Gastrocnemius medialis (tissue), 4 donors: ENCODE data around the gene OXCT1.

Source experiments
- POLR2A ChIP-seq, 2 donors: fragments of 450-650 bp; IDR thresholded peaks; one replicate each; pipeline ENCODE4 v1.6.1; 2017; ENCODE audit warnings: antibody characterized with exemption in 2 of 2, mild to moderate bottlenecking in 2 of 2, moderate library complexity in 2 of 2
- TF ChIP-seq, protein P1 (sequence below), 5 experiments: fragments of 450-650 bp in 3 of 5; fragments of 200-600 bp in 2 of 5; sonication (generic) in 2 of 5; IDR thresholded peaks in 4 of 5; conservative IDR thresholded peaks in 1 of 5; 1 replicate in 4 of 5; 2 replicates in 1 of 5; pipeline ENCODE4 v1.5.1; 2016 to 2019; ENCODE audit warnings: antibody characterized with exemption in 5 of 5, mild to moderate bottlenecking in 3 of 5, moderate library complexity in 3 of 5

DNA sequence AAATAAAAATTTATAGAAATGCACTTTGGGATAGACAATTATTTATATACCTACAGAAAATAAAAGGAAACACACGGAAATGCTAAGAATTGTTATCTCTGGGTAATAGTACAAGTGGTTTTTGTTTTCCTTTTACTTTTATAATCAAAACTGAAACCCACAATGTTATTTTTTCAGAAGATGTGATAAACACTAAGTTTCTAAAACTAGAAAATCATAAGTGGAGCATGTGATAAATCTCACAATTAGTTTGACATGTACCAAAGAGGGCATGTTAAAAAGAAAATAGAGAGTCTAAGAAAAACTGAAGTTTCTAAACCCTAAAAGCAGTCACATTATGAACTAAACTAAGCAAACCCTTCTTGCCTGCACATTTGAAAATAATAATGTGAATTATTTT is 61.1 kb downstream of the OXCT1 start:
- TF ChIP-seq, protein P1, sequence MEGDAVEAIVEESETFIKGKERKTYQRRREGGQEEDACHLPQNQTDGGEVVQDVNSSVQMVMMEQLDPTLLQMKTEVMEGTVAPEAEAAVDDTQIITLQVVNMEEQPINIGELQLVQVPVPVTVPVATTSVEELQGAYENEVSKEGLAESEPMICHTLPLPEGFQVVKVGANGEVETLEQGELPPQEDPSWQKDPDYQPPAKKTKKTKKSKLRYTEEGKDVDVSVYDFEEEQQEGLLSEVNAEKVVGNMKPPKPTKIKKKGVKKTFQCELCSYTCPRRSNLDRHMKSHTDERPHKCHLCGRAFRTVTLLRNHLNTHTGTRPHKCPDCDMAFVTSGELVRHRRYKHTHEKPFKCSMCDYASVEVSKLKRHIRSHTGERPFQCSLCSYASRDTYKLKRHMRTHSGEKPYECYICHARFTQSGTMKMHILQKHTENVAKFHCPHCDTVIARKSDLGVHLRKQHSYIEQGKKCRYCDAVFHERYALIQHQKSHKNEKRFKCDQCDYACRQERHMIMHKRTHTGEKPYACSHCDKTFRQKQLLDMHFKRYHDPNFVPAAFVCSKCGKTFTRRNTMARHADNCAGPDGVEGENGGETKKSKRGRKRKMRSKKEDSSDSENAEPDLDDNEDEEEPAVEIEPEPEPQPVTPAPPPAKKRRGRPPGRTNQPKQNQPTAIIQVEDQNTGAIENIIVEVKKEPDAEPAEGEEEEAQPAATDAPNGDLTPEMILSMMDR (IDR thresholded peaks at IDR 0.05 in 4 of 5, conservative IDR thresholded peaks at IDR 0.05 in 1 of 5), result no peak
- TF ChIP-seq POLR2A (IDR thresholded peaks at IDR 0.05), result no peak
